ENCODE data around the gene CFAP20DC.

DNA sequence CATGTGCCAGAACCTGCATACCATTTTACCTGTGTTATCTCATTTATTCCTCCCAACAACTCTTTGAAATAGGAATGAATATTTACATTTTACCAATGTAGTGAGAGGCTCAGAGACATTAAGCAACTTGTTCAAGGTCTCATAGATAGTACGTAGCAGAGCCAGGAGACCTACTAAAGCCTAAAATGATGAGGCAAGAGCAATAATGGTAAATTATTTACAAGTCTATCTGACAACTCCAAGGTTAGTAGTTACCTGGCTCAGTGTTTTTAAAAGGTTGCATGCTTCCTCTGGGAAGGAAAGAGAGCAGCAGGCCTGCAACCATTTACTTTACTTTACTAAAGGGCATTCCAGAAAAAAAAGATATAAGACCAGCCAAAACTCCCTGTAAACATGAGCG, 103.0 kb downstream of the CFAP20DC start:
- no peak for TF ChIP-seq PRDM10 (tag by site-specific recombination; IDR thresholded peaks at IDR 0.05)
- no peak for TF ChIP-seq ZNF707 (tag by site-specific recombination; IDR thresholded peaks at IDR 0.05)
- TF ChIP-seq, protein P1, sequence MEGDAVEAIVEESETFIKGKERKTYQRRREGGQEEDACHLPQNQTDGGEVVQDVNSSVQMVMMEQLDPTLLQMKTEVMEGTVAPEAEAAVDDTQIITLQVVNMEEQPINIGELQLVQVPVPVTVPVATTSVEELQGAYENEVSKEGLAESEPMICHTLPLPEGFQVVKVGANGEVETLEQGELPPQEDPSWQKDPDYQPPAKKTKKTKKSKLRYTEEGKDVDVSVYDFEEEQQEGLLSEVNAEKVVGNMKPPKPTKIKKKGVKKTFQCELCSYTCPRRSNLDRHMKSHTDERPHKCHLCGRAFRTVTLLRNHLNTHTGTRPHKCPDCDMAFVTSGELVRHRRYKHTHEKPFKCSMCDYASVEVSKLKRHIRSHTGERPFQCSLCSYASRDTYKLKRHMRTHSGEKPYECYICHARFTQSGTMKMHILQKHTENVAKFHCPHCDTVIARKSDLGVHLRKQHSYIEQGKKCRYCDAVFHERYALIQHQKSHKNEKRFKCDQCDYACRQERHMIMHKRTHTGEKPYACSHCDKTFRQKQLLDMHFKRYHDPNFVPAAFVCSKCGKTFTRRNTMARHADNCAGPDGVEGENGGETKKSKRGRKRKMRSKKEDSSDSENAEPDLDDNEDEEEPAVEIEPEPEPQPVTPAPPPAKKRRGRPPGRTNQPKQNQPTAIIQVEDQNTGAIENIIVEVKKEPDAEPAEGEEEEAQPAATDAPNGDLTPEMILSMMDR (tag by site-specific recombination; IDR thresholded peaks at IDR 0.05) = no peak
- TF ChIP-seq TCF7L2 (IDR thresholded peaks at IDR 0.05; ENCODE audit: borderline replicate concordance, low read depth, low read length) = no peak
- TF ChIP-seq ZNF184 (tag by site-specific recombination; IDR thresholded peaks at IDR 0.05) = no peak
- no peak for TF ChIP-seq ZNF114 (tag by site-specific recombination; IDR thresholded peaks at IDR 0.05)
- TF ChIP-seq YY1 (tag by site-specific recombination; IDR thresholded peaks at IDR 0.05) = no peak
- TF ChIP-seq ZNF530 (tag by site-specific recombination; IDR thresholded peaks at IDR 0.05; ENCODE audit: low read depth) = no peak
- TF ChIP-seq ZNF501 (tag by site-specific recombination; IDR thresholded peaks at IDR 0.05) = no peak
- TF ChIP-seq ZNF239 (tag by site-specific recombination; IDR thresholded peaks at IDR 0.05) = no peak
- no peak for TF ChIP-seq ZBTB49 (tag by site-specific recombination; IDR thresholded peaks at IDR 0.05; ENCODE audit: low read depth)
- TF ChIP-seq, protein P2, sequence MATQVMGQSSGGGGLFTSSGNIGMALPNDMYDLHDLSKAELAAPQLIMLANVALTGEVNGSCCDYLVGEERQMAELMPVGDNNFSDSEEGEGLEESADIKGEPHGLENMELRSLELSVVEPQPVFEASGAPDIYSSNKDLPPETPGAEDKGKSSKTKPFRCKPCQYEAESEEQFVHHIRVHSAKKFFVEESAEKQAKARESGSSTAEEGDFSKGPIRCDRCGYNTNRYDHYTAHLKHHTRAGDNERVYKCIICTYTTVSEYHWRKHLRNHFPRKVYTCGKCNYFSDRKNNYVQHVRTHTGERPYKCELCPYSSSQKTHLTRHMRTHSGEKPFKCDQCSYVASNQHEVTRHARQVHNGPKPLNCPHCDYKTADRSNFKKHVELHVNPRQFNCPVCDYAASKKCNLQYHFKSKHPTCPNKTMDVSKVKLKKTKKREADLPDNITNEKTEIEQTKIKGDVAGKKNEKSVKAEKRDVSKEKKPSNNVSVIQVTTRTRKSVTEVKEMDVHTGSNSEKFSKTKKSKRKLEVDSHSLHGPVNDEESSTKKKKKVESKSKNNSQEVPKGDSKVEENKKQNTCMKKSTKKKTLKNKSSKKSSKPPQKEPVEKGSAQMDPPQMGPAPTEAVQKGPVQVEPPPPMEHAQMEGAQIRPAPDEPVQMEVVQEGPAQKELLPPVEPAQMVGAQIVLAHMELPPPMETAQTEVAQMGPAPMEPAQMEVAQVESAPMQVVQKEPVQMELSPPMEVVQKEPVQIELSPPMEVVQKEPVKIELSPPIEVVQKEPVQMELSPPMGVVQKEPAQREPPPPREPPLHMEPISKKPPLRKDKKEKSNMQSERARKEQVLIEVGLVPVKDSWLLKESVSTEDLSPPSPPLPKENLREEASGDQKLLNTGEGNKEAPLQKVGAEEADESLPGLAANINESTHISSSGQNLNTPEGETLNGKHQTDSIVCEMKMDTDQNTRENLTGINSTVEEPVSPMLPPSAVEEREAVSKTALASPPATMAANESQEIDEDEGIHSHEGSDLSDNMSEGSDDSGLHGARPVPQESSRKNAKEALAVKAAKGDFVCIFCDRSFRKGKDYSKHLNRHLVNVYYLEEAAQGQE (tag by site-specific recombination; IDR thresholded peaks at IDR 0.05) = no peak

All from HEK293 (cell line).